ENCODE results near the gene CCL24. TPM values are rescaled to one million over a fixed set of nuclear protein-coding genes. Genes with fewer than 3 reads are reported as not detected.

CCL24 gene
- total and polyA plus RNA-seq, 11 donors: 0.18 to 0.77 (median 0.60) TPM; not detected in 8

- intact Hi-C loops (cut with DNase I): no loop called here
- Histone ChIP-seq H3K27me3 (no peaks in the 10 kb centered on the region), H3K4me1 (peaks cover 0 to 12% (median 0%) of the 10 kb centered on the region in 12 donors), H3K9me3 (no peaks in the 10 kb centered on the region), H3K27ac (no peak overlapping the region), H3K4me3 (no peak overlapping the region), H3K36me3 (no peaks in the 10 kb centered on the region)
- no peak for TF ChIP-seq POLR2A (IDR thresholded peaks at IDR 0.05)
- TF ChIP-seq CTCF (IDR thresholded peaks at IDR 0.05): no peak
- WGBS, 4 donors: 44 to 55% (median 53%) methylated on average over 8 to 9 of the region's 9 CpGs
- DNase-seq (no peak), ATAC-seq (no peak)
These were observed 9.7 kb upstream of the CCL24 start for GRCh38 chr7:75823198-75823910.

DNA sequence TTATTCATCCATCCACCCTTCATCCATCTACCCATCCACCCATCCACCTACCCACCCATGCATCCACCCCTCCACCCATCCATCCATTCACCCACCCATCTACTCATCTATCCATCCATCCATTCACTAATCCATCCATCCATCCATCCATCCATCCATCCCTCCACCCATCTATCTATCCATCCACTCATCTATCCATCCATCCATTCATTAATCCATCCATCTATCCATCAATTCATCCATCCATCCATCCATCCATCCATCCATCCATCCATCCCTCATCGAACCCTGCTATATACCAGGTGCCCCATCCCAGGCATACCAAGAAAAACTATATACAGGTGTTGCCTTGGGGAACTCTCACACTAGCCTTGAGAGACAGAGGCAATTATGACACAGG lies 7.1 kb upstream of the CCL24 start:
- intact Hi-C loops (cut with DNase I): no loop called here
- H3K9me3 ChIP-seq: no peaks in the 10 kb centered on the region
- H3K27ac ChIP-seq: no peak overlapping the region
- ATAC-seq: no peak
- no peak overlapping the region for H3K4me3 ChIP-seq
- TF ChIP-seq CTCF (IDR thresholded peaks at IDR 0.05) (no peak), POLR2A (IDR thresholded peaks at IDR 0.05) (no peak)
- peaks cover 0 to 18% (median 0%) of the 10 kb centered on the region in 12 donors for H3K4me1 ChIP-seq
- no peaks in the 10 kb centered on the region for H3K36me3 ChIP-seq
- DNase-seq: no peak
- no peaks in the 10 kb centered on the region for H3K27me3 ChIP-seq
- 78 to 95% (median 93%) methylated on average over 1 of the region's 1 CpG for WGBS, 4 donors

- Histone ChIP-seq H3K4me1 (peaks cover 0 to 18% (median 0%) of the 10 kb centered on the region in 12 donors), H3K27me3 (no peaks in the 10 kb centered on the region), H3K27ac (no peak overlapping the region), H3K9me3 (no peaks in the 10 kb centered on the region), H3K36me3 (no peaks in the 10 kb centered on the region), H3K4me3 (no peak overlapping the region)
- no peak for ATAC-seq
- WGBS, 4 donors: 68 to 77% (median 75%) methylated on average over 2 of the region's 2 CpGs
- intact Hi-C loops (cut with DNase I): no loop called here
- peak in 2 of 5 donors; percentile 24 to 52 for DNase-seq
- TF ChIP-seq CTCF (IDR thresholded peaks at IDR 0.05): no peak
- no peak for TF ChIP-seq POLR2A (IDR thresholded peaks at IDR 0.05)
These were observed 6.1 kb upstream of the CCL24 start for GRCh38 chr7:75819711-75820110.

- Histone ChIP-seq H3K4me1 (peaks cover 0 to 28% (median 0%) of the 10 kb centered on the region in 12 donors), H3K9me3 (no peaks in the 10 kb centered on the region), H3K27me3 (no peaks in the 10 kb centered on the region), H3K27ac (no peak overlapping the region), H3K36me3 (no peaks in the 10 kb centered on the region), H3K4me3 (no peak overlapping the region)
- no peak for TF ChIP-seq POLR2A (IDR thresholded peaks at IDR 0.05)
- TF ChIP-seq CTCF (IDR thresholded peaks at IDR 0.05): no peak
- intact Hi-C loops (cut with DNase I): no loop called here
- no peak for DNase-seq
- 81 to 87% (median 83%) methylated on average over 5 of the region's 5 CpGs for WGBS, 4 donors
- no peak for ATAC-seq
These were observed 4.9 kb upstream of the CCL24 start for GRCh38 chr7:75818472-75818871.
